Esophagus squamous epithelium (tissue), 5 donors: ENCODE data around the gene ELL2. TPM values are rescaled to one million over a fixed set of nuclear protein-coding genes. Genes with fewer than 3 reads are reported as not detected.

Experiments used
- DNase-seq: peaks from one replicate; lab custom pipeline; 2025; lab: John Stamatoyannopoulos, UW
- H3K27ac ChIP-seq, 4 donors: fragments of 200-600 bp; sonication (generic); one replicate each; pipeline ENCODE4 v1.5.1; 2016 to 2019; ENCODE audit warnings: mild to moderate bottlenecking in 1 of 4
- H3K27me3 ChIP-seq, 4 donors: fragments of 200-600 bp; sonication (generic); 1 replicate in 3 of 4; 2 replicates in 1 of 4; pipeline versions ENCODE4 v1.5.1 to v1.6.0; 2017 to 2021; ENCODE audit warnings: antibody characterized with exemption in 1 of 4
- H3K36me3 ChIP-seq, 3 donors: fragments of 200-600 bp; sonication (generic); one replicate each; pipeline ENCODE4 v1.5.1; 2016 to 2019
- H3K4me1 ChIP-seq, 3 donors: fragments of 200-600 bp; sonication (generic); one replicate each; pipeline ENCODE4 v1.5.1; 2017 to 2019
- H3K4me3 ChIP-seq, 4 donors: fragments of 200-600 bp; sonication (generic); 1 replicate in 3 of 4; 2 replicates in 1 of 4; pipeline ENCODE4 v1.5.1; 2016 to 2019; ENCODE audit warnings: mild to moderate bottlenecking in 2 of 4, moderate library complexity in 1 of 4
- H3K9me3 ChIP-seq, 3 donors: fragments of 200-600 bp; sonication (generic); one replicate each; pipeline ENCODE4 v1.5.1; 2016 to 2019
- POLR2A ChIP-seq, 4 donors: fragments of 450-650 bp; IDR thresholded peaks; one replicate each; pipeline ENCODE4 v1.6.1; 2017; ENCODE audit warnings: antibody characterized with exemption in 4 of 4, mild to moderate bottlenecking in 4 of 4, moderate library complexity in 3 of 4
- WGBS, 2 donors: methylation state at CpG; one replicate each; pipeline ENCODE4 v1.1.5; 2018; 5-methylcytosine and 5-hydroxymethylcytosine counted together
- intact Hi-C: fragments of 100-400 bp; cut with DNase I; formaldehyde crosslinking; loops from one replicate; pipeline ENCODE4 v1.15.0; 2022
- total RNA-seq, 4 donors: library from RNA; depleted of rRNA; stranded (reverse); fragments of >200 nt; gene quantifications; one replicate each; pipeline ENCODE4 v1.1.0, GENCODE V29; 2016
- TF ChIP-seq, protein P1 (sequence below), 6 experiments: fragments of 450-650 bp in 4 of 6; fragments of 200-600 bp in 2 of 6; sonication (generic) in 2 of 6; IDR thresholded peaks; one replicate each; pipeline ENCODE4 v1.5.1; 2016 to 2019; ENCODE audit warnings: antibody characterized with exemption in 6 of 6, mild to moderate bottlenecking in 4 of 6, moderate library complexity in 4 of 6
- donor health status: DM: yes; HTN: yes; CAD: no.

ELL2 gene
- total RNA-seq, 4 donors from 2014 or later: 74.9 to 124 (median 121) TPM

- no peak for TF ChIP-seq POLR2A (IDR thresholded peaks at IDR 0.05)
- TF ChIP-seq, protein P1, sequence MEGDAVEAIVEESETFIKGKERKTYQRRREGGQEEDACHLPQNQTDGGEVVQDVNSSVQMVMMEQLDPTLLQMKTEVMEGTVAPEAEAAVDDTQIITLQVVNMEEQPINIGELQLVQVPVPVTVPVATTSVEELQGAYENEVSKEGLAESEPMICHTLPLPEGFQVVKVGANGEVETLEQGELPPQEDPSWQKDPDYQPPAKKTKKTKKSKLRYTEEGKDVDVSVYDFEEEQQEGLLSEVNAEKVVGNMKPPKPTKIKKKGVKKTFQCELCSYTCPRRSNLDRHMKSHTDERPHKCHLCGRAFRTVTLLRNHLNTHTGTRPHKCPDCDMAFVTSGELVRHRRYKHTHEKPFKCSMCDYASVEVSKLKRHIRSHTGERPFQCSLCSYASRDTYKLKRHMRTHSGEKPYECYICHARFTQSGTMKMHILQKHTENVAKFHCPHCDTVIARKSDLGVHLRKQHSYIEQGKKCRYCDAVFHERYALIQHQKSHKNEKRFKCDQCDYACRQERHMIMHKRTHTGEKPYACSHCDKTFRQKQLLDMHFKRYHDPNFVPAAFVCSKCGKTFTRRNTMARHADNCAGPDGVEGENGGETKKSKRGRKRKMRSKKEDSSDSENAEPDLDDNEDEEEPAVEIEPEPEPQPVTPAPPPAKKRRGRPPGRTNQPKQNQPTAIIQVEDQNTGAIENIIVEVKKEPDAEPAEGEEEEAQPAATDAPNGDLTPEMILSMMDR (IDR thresholded peaks at IDR 0.05): no peak
- Histone ChIP-seq H3K9me3 (no peaks in the 10 kb centered on the region), H3K27me3 (no peaks in the 10 kb centered on the region), H3K4me1 (peaks cover 0 to 4% (median 0%) of the 10 kb centered on the region in 3 donors), H3K27ac (no peak overlapping the region), H3K4me3 (no peak overlapping the region), H3K36me3 (no peaks in the 10 kb centered on the region)
- 73 to 80% methylated on average over 3 of the region's 3 CpGs for WGBS, 2 donors
- DNase-seq: no peak
- intact Hi-C loops: no loop called here
These were observed 27.2 kb upstream of the ELL2 start for GRCh38 chr5:95988877-95989276.

- WGBS, 2 donors: 90 to 92% methylated on average over 4 of the region's 4 CpGs
- DNase-seq: no peak
- intact Hi-C loops: no loop called here
- TF ChIP-seq, protein P1 (IDR thresholded peaks at IDR 0.05): no peak
- TF ChIP-seq POLR2A (IDR thresholded peaks at IDR 0.05): no peak
- H3K36me3 ChIP-seq: no peaks in the 10 kb centered on the region
- H3K27ac ChIP-seq: no peak overlapping the region
- no peak overlapping the region for H3K4me3 ChIP-seq
- H3K9me3 ChIP-seq: no peaks in the 10 kb centered on the region
- H3K27me3 ChIP-seq: no peaks in the 10 kb centered on the region
- peaks cover 0 to 4% (median 0%) of the 10 kb centered on the region in 3 donors for H3K4me1 ChIP-seq
These were observed 26.4 kb upstream of the ELL2 start for GRCh38 chr5:95988094-95988493.

- no peaks in the 10 kb centered on the region for H3K36me3 ChIP-seq
- intact Hi-C loops: no loop called here
- TF ChIP-seq, protein P1 (IDR thresholded peaks at IDR 0.05): no peak
- TF ChIP-seq POLR2A (IDR thresholded peaks at IDR 0.05): no peak
- no peak overlapping the region for H3K4me3 ChIP-seq
- no peak overlapping the region for H3K27ac ChIP-seq
- no peaks in the 10 kb centered on the region for H3K27me3 ChIP-seq
- H3K4me1 ChIP-seq: peaks cover 0 to 4% (median 0%) of the 10 kb centered on the region in 3 donors
- no peaks in the 10 kb centered on the region for H3K9me3 ChIP-seq
- DNase-seq: no peak
- 88 to 100% methylated on average over 5 of the region's 5 CpGs for WGBS, 2 donors
These were observed 25.4 kb upstream of the ELL2 start for GRCh38 chr5:95986937-95987520.

DNA sequence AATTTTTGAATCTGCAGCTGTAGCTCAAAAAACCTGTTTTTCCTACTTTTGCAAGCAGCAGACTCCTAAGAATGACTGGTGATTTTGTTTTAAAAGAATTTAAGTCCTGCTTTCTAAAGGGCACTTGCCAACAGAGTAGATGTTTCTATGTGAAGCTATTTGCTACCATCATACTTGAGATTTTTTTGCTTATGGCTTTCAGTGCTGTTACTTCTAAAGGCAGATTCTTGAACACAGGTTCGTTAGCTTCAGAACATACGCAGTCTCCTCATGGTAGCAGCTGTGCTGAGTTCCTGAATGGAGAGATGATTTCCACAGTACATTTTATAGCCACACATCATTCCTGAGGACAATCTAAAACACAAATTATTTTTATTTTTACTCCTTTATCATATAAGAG lies 24.4 kb upstream of the ELL2 start:
- intact Hi-C loops: no loop called here
- WGBS, 2 donors: 93 to 100% methylated on average over 2 of the region's 2 CpGs
- DNase-seq: no peak
- Histone ChIP-seq H3K9me3 (no peaks in the 10 kb centered on the region), H3K27ac (no peak overlapping the region), H3K27me3 (no peaks in the 10 kb centered on the region), H3K36me3 (no peaks in the 10 kb centered on the region), H3K4me3 (no peak overlapping the region), H3K4me1 (peaks cover 0 to 4% (median 0%) of the 10 kb centered on the region in 3 donors)
- TF ChIP-seq POLR2A (IDR thresholded peaks at IDR 0.05): no peak
- TF ChIP-seq, protein P1 (IDR thresholded peaks at IDR 0.05): no peak

GRCh38 chr5:95985249-95985648 lies 23.6 kb upstream of the ELL2 start:
- WGBS, 2 donors: 64 to 88% methylated on average over 1 of the region's 1 CpG
- no peaks in the 10 kb centered on the region for H3K27me3 ChIP-seq
- no peak overlapping the region for H3K27ac ChIP-seq
- H3K4me3 ChIP-seq: no peak overlapping the region
- no peaks in the 10 kb centered on the region for H3K9me3 ChIP-seq
- no peak for TF ChIP-seq POLR2A (IDR thresholded peaks at IDR 0.05)
- TF ChIP-seq, protein P1 (IDR thresholded peaks at IDR 0.05): no peak
- intact Hi-C loops: no loop called here
- no peaks in the 10 kb centered on the region for H3K36me3 ChIP-seq
- no peak for DNase-seq
- H3K4me1 ChIP-seq: peaks cover 0 to 4% (median 0%) of the 10 kb centered on the region in 3 donors
